Omental fat pad (tissue), 4 donors: ENCODE results near the gene RAD54L. TPM values are rescaled to one million over a fixed set of nuclear protein-coding genes. Genes with fewer than 3 reads are reported as not detected.
A peak's percentile ranks its signal among the peaks of the same experiment; 100 is the strongest.

ENCODE experiments used
- ATAC-seq: fragments of 150-250 bp; one replicate; pipeline ENCODE4 v1.9.1; 2016; ENCODE audit warnings: mild to moderate bottlenecking, moderate library complexity; ENCODE audit not compliant: low FRiP score
- DNase-seq: peaks from one replicate; pipeline ENCODE4 v3.0.0-alpha.2; 2019; ENCODE audit warnings: low spot score
- total RNA-seq, 4 donors: library from RNA; depleted of rRNA; stranded (reverse); fragments of >200 nt; gene quantifications; one replicate each; pipeline ENCODE4 v1.1.0, GENCODE V29; 2016
- TF ChIP-seq, protein P1 (sequence below), 3 donors: fragments of 450-650 bp; IDR thresholded peaks; one replicate each; pipeline ENCODE4 v1.5.1; 2016 to 2017; ENCODE audit warnings: antibody characterized with exemption in 3 of 3, mild to moderate bottlenecking in 3 of 3, moderate library complexity in 2 of 3

Gene RAD54L
- total RNA-seq, 4 donors from 2014 or later: 0.28 to 1.4 TPM; not detected in 2

- TF ChIP-seq, protein P1, sequence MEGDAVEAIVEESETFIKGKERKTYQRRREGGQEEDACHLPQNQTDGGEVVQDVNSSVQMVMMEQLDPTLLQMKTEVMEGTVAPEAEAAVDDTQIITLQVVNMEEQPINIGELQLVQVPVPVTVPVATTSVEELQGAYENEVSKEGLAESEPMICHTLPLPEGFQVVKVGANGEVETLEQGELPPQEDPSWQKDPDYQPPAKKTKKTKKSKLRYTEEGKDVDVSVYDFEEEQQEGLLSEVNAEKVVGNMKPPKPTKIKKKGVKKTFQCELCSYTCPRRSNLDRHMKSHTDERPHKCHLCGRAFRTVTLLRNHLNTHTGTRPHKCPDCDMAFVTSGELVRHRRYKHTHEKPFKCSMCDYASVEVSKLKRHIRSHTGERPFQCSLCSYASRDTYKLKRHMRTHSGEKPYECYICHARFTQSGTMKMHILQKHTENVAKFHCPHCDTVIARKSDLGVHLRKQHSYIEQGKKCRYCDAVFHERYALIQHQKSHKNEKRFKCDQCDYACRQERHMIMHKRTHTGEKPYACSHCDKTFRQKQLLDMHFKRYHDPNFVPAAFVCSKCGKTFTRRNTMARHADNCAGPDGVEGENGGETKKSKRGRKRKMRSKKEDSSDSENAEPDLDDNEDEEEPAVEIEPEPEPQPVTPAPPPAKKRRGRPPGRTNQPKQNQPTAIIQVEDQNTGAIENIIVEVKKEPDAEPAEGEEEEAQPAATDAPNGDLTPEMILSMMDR (IDR thresholded peaks at IDR 0.05): no peak
- DNase-seq: no peak
Observed at GRCh38 chr1:46301808-46302640, 54.5 kb downstream of the RAD54L start.

DNA sequence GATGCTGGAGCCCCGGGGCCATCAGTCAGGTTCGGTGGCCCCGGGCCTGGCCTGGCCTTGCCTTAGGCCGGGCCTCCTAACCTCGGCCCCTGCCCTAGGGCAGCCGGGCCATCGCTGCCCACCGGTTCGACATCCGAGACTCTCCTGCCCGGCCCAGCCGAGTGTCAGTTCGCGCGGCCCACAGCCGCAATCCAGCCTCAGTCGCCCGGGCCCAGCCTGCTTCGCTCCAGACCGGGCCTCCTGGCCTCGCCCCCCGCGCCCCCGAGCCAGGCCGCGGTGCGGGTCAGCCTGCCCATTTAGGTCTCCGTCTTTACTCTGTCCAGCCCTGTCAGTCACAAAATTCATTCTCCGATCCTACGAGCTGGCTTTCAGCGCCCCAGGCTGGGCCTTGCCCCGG lies 55.1 kb downstream of the RAD54L start:
- ATAC-seq (peak; percentile 45), DNase-seq (no peak)
- TF ChIP-seq, protein P1 (IDR thresholded peaks at IDR 0.05): no peak

More at GRCh38 chr1:46301808-46302640, 54.5 kb downstream of the RAD54L start:
- ATAC-seq: peak; percentile 19

- DNase-seq: peak; percentile 75
- TF ChIP-seq, protein P1 (IDR thresholded peaks at IDR 0.05): no peak
- peak; percentile 91 for ATAC-seq
Observed at GRCh38 chr1:46303038-46303871, 55.7 kb downstream of the RAD54L start, which contains the start of the genes LRRC41 and UQCRH. TSS of gene LRRC41 (minus strand) at chr1:46303616. CDS start at chr1:46303322, 294 bp downstream. TSS of gene UQCRH (plus strand) at chr1:46303698. CDS start at chr1:46303767, 69 bp downstream.

GRCh38 chr1:46303872-46304326 lies 56.3 kb downstream of the RAD54L start:
- DNase-seq (no peak), ATAC-seq (peak; percentile 17)
- TF ChIP-seq, protein P1 (IDR thresholded peaks at IDR 0.05): no peak

DNA sequence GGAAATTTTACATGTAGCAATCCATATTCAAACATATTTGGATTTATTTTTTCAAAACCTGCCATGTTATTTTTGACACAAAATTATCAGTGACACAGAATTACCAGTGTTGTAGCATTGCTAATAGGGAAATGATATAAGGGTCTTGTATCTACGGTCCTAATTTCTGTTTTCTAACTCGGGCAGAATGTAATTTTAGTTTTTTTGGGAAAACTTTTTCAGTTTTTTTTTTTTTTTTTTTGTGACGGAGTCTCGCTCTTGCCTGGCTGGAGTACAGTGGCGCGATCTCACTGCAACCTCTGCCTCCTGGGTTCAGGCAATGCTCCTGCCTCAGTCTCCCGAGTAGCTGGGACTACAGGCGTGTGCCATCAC lies 58.6 kb downstream of the RAD54L start:
- TF ChIP-seq, protein P1 (IDR thresholded peaks at IDR 0.05): no peak
- no peak for DNase-seq
- no peak for ATAC-seq

DNA sequence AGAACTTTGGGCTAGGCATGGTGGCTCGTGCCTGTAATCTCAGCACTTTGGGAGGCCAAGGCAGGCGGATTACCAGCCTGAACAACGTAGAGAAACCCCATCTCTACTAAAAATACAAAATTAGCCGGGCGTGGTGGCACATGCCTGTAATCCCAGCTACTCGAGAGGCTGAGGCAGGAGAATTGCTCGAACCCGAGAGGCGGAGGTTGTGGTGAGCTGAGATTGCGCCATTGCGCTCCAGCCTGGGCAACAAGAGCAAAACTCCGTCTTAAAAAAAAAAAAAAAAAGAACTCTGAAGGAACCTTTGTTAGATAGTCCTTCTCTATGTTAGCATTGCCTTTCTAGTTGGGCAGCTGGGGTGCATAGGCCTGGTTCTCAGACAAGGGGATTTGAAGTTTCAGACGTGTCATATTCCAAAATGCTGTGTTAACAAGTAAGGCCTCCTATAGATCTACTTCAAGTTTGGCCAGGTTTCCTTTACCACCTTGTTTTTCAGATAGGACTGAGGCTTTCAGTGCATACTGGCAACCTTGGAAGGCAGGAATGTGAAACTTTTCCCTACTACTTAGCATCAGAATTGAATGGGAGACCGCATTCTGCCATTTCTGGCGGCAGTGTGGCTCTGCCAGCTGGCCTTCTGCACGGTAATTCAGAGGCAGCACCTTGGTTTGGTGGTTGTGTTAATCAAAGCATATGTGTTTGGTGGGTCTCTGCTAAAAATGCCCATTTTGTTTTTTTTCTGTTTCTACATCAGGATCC lies 62.0 kb downstream of the RAD54L start:
- TF ChIP-seq, protein P1 (IDR thresholded peaks at IDR 0.05): no peak
- ATAC-seq (no peak), DNase-seq (no peak)
